Stimulated activated naive CD8-positive, alpha-beta T cell treated with anti-CD3 and anti-CD28 coated beads, Interleukin-15, Interleukin-2, amounts not matched to agents 100 ng/mL and 50 ng/mL, for 24 hours (primary cell): ENCODE results near the gene NKIRAS2.
A peak's percentile ranks its signal among the peaks of the same experiment; 100 is the strongest.

Experiments used
- H3K27ac Mint-ChIP-seq: one replicate; pipeline ENCODE4 v1.8.0; 2021; ENCODE audit warnings: mild to moderate bottlenecking, mixed read lengths
- H3K27me3 Mint-ChIP-seq: one replicate; pipeline ENCODE4 v1.8.0; 2021; ENCODE audit warnings: mixed read lengths
- H3K36me3 Mint-ChIP-seq: one replicate; pipeline ENCODE4 v1.8.0; 2021; ENCODE audit warnings: low read depth, mixed read lengths
- H3K4me1 Mint-ChIP-seq: one replicate; pipeline ENCODE4 v1.8.0; 2021; ENCODE audit warnings: low read depth, mixed read lengths
- H3K4me3 Mint-ChIP-seq: one replicate; pipeline ENCODE4 v1.8.0; 2021; ENCODE audit warnings: mild to moderate bottlenecking, mixed read lengths
- H3K9me3 Mint-ChIP-seq: one replicate; pipeline ENCODE4 v1.8.0; 2021; ENCODE audit warnings: mixed read lengths

NKIRAS2 gene

GRCh38 chr17:42052346-42052877, 32.5 kb downstream of the NKIRAS2 start:
- H3K4me1 Mint-ChIP-seq, result peaks cover 7% of the 10 kb centered on the region
- H3K27me3 Mint-ChIP-seq, result peaks cover 38% of the 10 kb centered on the region
- H3K36me3 Mint-ChIP-seq, result no peaks in the 10 kb centered on the region
- no peak overlapping the region for H3K27ac Mint-ChIP-seq
- no peaks in the 10 kb centered on the region for H3K9me3 Mint-ChIP-seq
- H3K4me3 Mint-ChIP-seq, result no peak overlapping the region

- Mint-ChIP-seq H3K27ac (no peak overlapping the region), H3K4me3 (no peak overlapping the region), H3K36me3 (no peaks in the 10 kb centered on the region), H3K4me1 (peaks cover 7% of the 10 kb centered on the region), H3K9me3 (no peaks in the 10 kb centered on the region), H3K27me3 (peaks cover 34% of the 10 kb centered on the region)
Observed at GRCh38 chr17:42053731-42054500, 34.0 kb downstream of the NKIRAS2 start.

- Mint-ChIP-seq H3K27ac (no peak overlapping the region), H3K36me3 (no peaks in the 10 kb centered on the region), H3K27me3 (peaks cover 29% of the 10 kb centered on the region), H3K9me3 (no peaks in the 10 kb centered on the region), H3K4me3 (no peak overlapping the region), H3K4me1 (peaks cover 4% of the 10 kb centered on the region)
Observed at GRCh38 chr17:42055027-42055426, 35.1 kb downstream of the NKIRAS2 start.

GRCh38 chr17:42055496-42055895, 35.6 kb downstream of the NKIRAS2 start:
- Mint-ChIP-seq H3K36me3 (no peaks in the 10 kb centered on the region), H3K27ac (no peak overlapping the region), H3K4me3 (no peak overlapping the region), H3K9me3 (no peaks in the 10 kb centered on the region), H3K4me1 (peaks cover 3% of the 10 kb centered on the region), H3K27me3 (peaks cover 29% of the 10 kb centered on the region)

- no peaks in the 10 kb centered on the region for H3K4me1 Mint-ChIP-seq
- H3K27me3 Mint-ChIP-seq, result peaks cover 21% of the 10 kb centered on the region
- H3K4me3 Mint-ChIP-seq, result no peak overlapping the region
- no peaks in the 10 kb centered on the region for H3K9me3 Mint-ChIP-seq
- H3K36me3 Mint-ChIP-seq, result no peaks in the 10 kb centered on the region
- H3K27ac Mint-ChIP-seq, result no peak overlapping the region
Observed at GRCh38 chr17:42056635-42057034, 36.7 kb downstream of the NKIRAS2 start.

- H3K27me3 Mint-ChIP-seq, result peaks cover 7% of the 10 kb centered on the region
- H3K4me1 Mint-ChIP-seq, result peaks cover 3% of the 10 kb centered on the region
- H3K9me3 Mint-ChIP-seq, result no peaks in the 10 kb centered on the region
- no peaks in the 10 kb centered on the region for H3K36me3 Mint-ChIP-seq
- no peak overlapping the region for H3K4me3 Mint-ChIP-seq
- H3K27ac Mint-ChIP-seq, result no peak overlapping the region
Observed at GRCh38 chr17:42058063-42058462, 38.2 kb downstream of the NKIRAS2 start.

GRCh38 chr17:42059815-42060214, 39.9 kb downstream of the NKIRAS2 start:
- Mint-ChIP-seq H3K4me1 (peaks cover 21% of the 10 kb centered on the region), H3K4me3 (no peak overlapping the region), H3K27me3 (no peaks in the 10 kb centered on the region), H3K27ac (no peak overlapping the region), H3K36me3 (no peaks in the 10 kb centered on the region), H3K9me3 (no peaks in the 10 kb centered on the region)

GRCh38 chr17:42060231-42060630, 40.3 kb downstream of the NKIRAS2 start:
- no peak overlapping the region for H3K4me3 Mint-ChIP-seq
- peak overlapping the region; percentile 15 for H3K27ac Mint-ChIP-seq
- H3K36me3 Mint-ChIP-seq, result no peaks in the 10 kb centered on the region
- peaks cover 25% of the 10 kb centered on the region for H3K4me1 Mint-ChIP-seq
- no peaks in the 10 kb centered on the region for H3K27me3 Mint-ChIP-seq
- no peaks in the 10 kb centered on the region for H3K9me3 Mint-ChIP-seq

- Mint-ChIP-seq H3K4me3 (no peak overlapping the region), H3K4me1 (peaks cover 26% of the 10 kb centered on the region), H3K9me3 (no peaks in the 10 kb centered on the region), H3K36me3 (no peaks in the 10 kb centered on the region), H3K27me3 (no peaks in the 10 kb centered on the region), H3K27ac (no peak overlapping the region)
Observed at GRCh38 chr17:42061646-42062487, 42.0 kb downstream of the NKIRAS2 start.

- H3K4me1 Mint-ChIP-seq, result peaks cover 26% of the 10 kb centered on the region
- H3K36me3 Mint-ChIP-seq, result no peaks in the 10 kb centered on the region
- no peaks in the 10 kb centered on the region for H3K9me3 Mint-ChIP-seq
- no peak overlapping the region for H3K4me3 Mint-ChIP-seq
- H3K27ac Mint-ChIP-seq, result no peak overlapping the region
- no peaks in the 10 kb centered on the region for H3K27me3 Mint-ChIP-seq
Observed at GRCh38 chr17:42062681-42063080, 42.8 kb downstream of the NKIRAS2 start.

- Mint-ChIP-seq H3K27me3 (no peaks in the 10 kb centered on the region), H3K4me1 (peaks cover 26% of the 10 kb centered on the region), H3K36me3 (no peaks in the 10 kb centered on the region), H3K9me3 (no peaks in the 10 kb centered on the region), H3K4me3 (no peak overlapping the region), H3K27ac (no peak overlapping the region)
Observed at GRCh38 chr17:42065201-42065600, 45.3 kb downstream of the NKIRAS2 start.

GRCh38 chr17:42067371-42068091, 47.6 kb downstream of the NKIRAS2 start:
- Mint-ChIP-seq H3K9me3 (no peaks in the 10 kb centered on the region), H3K27me3 (peaks cover 5% of the 10 kb centered on the region), H3K27ac (no peak overlapping the region), H3K36me3 (no peaks in the 10 kb centered on the region), H3K4me3 (no peak overlapping the region), H3K4me1 (peaks cover 35% of the 10 kb centered on the region)

- H3K4me3 Mint-ChIP-seq, result no peak overlapping the region
- H3K27ac Mint-ChIP-seq, result no peak overlapping the region
- peaks cover 24% of the 10 kb centered on the region for H3K4me1 Mint-ChIP-seq
- peaks cover 12% of the 10 kb centered on the region for H3K27me3 Mint-ChIP-seq
- no peaks in the 10 kb centered on the region for H3K36me3 Mint-ChIP-seq
- no peaks in the 10 kb centered on the region for H3K9me3 Mint-ChIP-seq
Observed at GRCh38 chr17:42068979-42069378, 49.1 kb downstream of the NKIRAS2 start.

GRCh38 chr17:42071810-42072209, 51.9 kb downstream of the NKIRAS2 start:
- Mint-ChIP-seq H3K4me1 (peaks cover 12% of the 10 kb centered on the region), H3K36me3 (no peaks in the 10 kb centered on the region), H3K27me3 (peaks cover 14% of the 10 kb centered on the region), H3K27ac (peak overlapping the region; percentile 26), H3K9me3 (no peaks in the 10 kb centered on the region), H3K4me3 (peak overlapping the region; percentile 71)
